Measurements from ENCODE around the gene CSNK2A3.

CSNK2A3 gene

DNA sequence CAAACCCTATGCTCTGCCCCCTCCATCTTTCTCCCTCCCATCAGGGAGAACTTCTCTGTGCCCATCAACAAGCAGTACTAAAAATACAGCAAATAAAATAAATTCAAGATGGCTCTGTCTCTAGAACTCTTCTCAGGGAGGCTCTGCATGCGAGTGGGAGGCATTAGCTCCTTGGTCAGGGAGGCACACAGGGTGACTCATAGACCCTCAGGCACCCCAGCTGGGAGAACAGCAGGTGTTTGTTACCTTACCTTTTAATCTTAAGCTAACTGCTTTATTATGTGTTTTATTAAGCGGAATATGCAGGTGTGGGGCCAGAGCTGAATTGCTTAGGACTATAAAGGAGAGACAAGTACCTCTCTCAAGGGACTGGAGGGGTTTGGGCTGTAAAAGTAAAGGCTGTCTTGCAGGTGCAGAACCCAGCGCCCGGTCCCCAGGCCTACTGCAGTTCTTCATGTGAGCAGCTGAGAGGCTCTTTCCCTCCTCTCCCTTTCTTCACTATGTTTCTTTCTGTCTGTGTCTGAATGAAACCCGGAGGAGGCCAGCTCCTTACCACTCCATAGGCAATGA, 20.8 kb downstream of the CSNK2A3 start:
- DNase-seq, result no peak

DNA sequence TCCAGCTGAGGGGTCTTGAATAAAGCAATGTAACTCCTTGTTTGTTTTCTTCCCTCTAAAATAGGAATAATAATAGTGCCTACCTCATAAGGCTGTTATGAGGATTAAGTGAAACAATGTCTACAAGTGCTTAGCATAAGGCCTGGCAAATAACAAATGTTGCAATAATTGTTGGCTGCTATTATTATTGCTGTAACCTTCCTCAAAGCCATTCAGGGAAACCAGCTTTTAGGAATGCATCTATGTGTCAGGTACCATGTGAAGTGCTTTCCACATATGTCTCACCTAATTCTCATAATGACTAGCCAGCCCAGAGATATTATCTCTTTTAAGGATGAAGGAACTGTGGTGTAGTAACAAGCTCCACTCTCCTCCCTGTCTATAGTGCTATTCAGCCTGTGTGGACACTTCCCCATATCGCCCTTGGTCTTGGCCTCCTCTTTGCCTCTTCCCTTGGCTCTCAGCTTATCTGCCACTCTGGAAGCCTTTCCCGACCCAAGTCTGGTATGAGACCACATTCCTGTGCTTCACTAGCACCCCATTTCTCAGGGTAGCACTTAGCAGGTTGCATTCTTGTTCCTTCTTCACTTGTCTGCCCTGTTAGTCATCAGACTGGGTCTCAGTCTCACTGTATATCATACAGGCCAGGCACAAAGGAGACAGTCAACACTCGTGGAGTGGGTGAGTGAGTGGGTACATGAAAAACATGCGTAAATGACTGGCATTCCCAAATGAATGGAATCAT, 23.8 kb downstream of the CSNK2A3 start:
- no peak for DNase-seq

DNA sequence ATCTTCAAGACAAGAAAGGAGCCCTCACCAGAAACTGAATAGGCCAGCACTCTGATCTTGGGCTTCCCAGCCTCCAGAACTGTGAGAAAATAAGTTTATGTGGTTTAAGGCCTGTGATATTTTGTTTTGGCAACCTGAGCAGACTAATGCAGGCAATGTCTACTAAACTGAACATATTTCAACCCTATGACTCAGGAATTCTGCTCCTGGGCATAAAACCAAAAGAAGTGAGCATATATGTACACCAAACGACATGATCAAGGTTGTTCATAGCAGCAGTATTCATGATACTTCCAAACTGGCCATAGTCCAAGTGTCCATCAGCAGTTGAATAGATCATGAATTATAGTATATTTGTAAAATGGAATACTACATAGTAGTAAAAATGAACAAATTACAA, 29.0 kb downstream of the CSNK2A3 start:
- no peak for DNase-seq

DNA sequence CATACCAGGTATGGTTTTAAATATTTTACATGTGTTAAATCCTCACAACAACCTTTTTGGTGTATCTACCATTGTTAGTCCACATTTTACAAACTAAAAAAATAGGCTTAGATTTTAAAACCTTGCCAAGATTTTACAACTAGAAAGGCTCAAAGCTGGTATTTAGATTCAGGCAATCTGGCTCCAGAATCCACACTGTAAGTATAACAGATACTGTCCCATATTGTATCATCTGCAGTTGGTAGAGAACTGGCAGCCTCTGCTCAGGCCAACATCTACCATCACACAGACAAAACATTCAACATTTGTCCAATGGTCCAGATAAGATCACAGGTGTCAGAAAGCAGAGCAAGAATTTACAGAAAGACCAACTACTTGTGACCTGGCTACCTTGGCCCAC, 30.9 kb downstream of the CSNK2A3 start:
- DNase-seq, result no peak

DNA sequence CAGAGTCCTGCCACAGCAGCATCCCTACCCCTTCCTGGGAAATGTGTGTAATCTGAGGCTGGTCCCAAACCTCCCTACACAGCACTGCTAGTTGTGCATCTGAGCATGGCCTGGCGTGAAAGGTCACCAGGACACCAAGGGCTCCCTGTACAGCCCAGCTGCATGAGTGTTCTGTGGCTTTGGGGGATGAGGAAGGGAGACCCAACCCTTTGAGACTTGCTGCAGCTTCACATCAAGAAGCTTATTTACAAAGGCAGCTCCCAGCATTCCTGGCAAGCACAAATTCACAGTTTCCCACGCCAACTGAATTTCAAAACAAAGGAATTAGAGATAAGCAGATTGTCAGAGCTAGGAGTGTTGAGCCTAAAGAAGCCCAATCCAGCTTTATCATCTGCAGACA, 32.2 kb downstream of the CSNK2A3 start:
- no peak for DNase-seq

DNA sequence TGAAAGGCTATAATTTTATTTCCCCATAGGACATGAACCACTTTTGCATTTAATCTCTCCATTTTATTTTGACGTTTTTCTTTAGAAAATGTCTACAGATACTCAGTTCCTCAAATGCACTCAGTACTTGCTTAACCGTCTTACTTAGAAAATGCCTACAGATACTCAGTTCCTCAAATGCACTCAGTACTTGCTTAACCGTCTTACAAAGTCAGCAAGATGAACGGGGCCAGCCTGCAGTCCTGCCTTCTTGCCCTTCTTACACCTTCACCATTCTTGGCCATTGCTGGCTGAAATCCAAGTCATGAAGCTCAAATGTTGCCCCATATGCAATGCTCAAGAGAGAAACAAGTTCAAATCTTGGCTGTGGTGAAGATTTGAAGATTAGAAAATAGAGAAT, 34.1 kb downstream of the CSNK2A3 start:
- no peak for DNase-seq

DNA sequence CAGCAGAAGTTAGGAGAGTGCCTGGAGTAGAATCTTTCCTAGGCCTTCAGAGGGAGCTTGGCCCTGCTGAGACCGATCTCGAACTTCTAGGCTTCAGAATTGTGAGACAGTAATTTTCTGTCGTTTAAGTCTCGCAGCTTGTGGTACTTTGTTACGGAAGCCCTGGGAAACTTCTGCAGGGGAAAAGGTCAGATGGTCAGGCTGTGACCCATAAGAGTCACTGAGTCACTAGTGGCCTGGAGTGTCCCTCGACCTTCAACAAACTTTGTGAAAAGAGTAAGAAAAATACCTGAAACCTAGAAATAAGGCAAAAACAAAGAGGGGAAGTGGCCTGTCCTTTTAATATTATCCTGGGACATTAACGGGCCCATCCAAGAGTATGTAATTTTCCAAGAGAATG, 34.6 kb downstream of the CSNK2A3 start:
- DNase-seq, result no peak

DNA sequence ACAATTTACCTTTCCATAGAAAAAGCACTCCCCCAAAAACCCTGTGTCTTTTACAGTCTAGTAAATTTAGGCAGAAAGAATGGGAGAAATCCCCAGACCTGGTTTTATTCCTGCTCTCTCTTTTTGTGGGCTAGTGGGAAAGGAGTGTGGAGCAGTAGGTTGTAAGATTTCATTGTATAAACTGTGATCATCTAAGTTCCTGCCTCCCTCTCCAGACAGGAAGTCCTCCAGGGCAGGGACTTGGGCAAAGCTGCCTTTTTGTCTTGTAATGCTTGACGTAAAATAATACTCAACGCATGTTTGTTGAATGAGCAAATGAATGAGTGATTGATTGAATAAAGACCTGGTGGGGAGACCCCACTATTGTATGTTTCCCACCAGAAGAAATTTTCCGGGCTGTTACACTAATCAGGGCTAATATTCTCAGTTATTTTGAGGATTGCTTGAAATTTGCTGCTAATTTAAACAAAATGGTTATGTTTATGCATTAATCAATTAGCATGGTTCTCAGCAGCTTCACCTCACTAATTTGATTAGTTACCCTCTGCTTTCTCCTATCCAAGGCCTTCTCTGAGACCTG, 36.3 kb downstream of the CSNK2A3 start:
- no peak for DNase-seq

DNA sequence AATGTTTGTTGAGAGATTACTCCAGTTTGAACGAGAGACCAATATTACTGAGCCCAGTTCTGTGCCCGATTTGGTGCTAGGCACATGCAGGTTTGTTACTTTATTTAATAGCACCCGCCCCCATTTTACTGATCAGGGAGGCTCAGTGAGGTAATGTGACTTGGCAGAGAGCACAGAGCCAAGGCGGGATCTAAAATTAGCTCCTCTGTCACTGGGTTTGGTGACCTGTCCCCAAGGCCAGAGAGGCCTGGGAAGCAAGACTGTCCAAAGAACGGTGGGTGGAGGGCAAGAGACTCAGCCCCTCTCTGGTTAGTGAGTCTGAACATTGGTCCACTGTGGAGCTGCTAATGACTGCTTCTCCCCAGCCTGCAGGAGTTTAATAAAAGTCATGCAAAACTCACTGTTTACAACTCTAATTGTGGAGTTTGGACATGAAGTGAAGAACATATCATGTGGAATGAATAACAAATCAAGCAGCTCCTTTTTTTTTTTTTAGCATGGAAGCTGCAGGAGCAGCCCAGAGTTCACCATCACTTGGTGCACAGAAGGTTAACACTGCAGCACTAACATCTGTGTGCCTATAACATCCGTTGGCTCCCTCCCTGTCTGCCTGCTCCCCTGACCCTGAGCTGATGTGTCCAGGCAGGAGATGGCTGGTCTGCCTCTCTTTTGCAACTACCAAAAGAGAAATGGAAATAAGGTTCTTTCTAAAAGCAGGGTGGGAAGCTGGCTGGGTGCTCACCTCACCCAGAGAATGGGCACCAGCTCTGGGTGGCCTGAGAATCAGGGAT, 39.0 kb downstream of the CSNK2A3 start:
- DNase-seq, result no peak

DNA sequence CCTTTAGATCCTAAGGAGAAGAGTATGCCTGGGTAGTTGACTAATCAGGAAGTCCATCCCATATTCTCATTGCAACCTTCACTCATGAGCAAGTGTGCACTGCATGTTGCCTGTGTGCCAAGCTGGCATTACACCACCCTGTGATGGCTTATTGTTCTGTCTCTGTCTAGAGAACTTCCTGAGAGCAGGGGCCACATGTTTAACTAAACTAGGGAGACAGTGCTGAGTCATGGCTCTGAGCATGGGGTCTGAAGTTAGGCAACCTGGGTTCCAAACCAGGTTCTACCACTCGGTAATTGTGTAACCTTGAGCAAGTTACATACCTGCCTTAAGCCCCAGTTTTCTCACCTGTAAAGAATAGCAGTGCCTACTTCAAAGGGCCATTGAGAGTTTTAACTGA, 39.6 kb downstream of the CSNK2A3 start:
- no peak for DNase-seq

DNA sequence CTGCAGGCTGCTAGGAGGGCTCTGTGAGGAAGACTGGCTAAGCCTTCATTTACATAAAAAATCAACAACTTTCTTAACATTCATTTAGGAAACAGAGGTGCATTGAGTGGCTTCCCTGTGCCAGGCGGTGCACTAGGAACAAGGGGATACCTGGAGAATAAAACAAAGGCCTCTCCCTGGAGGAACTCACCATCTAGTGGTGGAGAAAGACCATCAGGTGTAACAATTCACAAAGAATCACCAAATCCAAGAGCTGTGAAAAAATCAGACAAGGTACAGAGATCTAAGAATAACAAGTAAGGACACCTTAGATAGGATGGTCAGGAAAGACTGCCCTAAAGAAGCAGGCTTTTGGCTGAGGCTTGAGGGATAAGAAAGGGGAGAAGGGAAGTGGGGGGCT, 40.3 kb downstream of the CSNK2A3 start:
- no peak for DNase-seq

DNA sequence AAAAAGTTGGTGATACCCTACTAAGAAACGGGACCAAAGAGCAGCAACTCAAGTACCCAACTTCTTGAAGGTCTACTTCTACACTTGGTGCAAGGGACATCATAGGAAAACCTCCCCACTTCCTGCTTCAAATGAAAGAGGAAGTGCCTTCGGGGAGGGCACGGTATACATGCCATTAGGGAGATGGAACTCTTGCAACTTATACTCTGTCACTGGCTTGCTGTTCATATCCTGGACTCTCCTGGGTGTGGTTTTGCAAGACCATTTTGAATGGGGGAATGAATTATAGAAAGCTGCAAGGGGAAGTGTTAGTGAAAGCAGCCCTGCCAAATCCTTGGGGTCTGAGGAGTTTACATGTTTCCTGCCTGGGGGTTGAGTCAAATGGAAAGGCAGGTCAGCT, 41.9 kb downstream of the CSNK2A3 start:
- DNase-seq, result no peak

DNA sequence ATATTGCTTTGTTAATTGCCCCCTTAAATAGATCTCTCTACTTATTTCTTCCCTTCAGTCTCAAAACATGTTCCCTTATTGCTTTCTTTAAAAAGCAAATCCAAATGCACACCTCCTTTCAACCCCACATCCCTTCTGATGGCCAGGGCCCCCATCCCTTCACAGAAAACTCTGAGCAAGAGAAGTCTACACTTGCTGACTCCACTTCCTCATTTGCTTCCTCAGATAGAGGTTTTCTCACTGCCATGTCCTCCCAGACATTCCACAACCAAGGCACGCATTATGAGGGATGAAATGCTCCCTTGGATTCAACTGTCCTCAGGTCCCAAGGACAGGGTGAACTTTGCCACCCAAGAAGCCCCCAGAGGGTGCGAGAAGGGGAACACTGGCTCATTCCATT, 43.1 kb downstream of the CSNK2A3 start:
- no peak for DNase-seq

DNA sequence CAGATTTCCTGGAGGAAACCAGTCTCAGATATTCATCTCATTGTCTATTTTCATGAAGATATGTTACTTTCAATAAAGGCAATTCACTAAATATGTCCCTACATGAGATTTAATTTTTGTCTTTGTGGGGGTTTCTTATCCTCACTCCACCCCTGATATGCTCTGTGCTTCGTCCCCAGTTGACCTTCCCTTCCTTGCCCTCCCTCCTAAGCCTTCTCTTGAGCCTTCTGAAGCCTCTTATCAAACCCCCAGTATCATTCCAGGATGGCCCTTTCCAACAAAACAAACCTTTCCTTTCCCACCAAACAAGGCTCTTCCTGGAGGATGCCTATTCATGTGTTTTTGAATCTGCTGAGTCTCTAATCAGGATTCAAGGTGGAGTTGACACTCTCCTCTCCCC, 44.8 kb downstream of the CSNK2A3 start:
- DNase-seq, result no peak

DNA sequence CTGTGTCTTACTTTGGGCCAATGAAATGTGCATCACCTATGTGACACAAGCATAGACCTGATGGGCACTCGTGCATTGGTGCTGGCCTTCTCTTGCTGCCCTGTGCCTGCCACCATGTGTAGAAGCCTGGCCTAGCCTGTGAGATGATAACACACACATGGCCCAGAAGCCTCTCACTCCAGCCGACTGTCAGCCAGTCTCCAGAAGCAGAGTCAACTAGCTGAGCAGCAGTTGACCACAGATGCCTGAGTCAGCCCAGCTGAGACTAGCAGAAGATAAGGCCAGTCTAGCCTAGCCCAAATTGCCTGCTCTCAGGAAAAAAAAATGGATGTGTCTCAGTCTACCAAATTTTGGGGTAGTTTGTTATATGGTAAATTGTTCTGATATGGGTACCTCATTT, 46.2 kb downstream of the CSNK2A3 start:
- DNase-seq, result no peak

DNA sequence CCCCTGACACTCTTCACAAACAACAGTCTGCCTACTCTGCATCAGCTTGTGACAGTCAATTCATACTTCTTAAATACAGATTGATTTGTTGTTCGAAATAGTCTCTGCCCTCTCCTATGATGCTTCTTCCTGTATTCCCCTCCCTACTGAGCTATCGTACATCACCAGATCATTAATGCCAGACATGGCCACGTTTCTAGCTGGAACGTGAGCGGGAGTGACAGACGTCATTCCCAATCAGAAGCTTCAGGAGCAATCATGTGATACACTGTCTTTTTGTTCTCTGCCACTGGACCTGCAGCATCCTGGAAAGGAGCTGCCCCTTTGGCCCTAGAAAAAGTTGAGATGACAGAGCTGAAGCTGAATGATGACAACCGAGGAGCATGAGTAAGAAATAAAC, 48.5 kb downstream of the CSNK2A3 start:
- DNase-seq, result no peak

DNA sequence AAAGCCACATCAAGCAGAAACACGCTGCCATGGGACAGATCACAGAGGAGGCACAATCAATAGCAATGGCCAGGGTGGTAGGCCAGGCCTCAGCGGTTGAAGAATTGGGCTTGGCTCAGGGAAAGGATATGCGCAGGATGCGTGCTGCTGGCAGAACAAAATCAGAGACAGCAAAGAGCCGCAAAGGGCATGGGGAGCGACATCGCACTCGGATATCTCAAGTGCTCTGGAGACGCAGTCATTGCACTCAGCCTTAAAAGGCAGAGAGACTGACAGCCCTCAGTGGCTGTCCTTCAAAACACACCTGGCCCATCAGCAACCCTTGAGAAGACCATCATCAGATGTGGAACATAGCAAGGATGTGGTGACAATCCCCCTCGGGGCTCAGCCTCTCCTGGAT, 50.5 kb downstream of the CSNK2A3 start:
- no peak for DNase-seq
